CD4-positive, alpha-beta T cell treated with Interferon gamma for 1 hour (primary cell): ENCODE measurements around the gene ADGRG1.

Experiments used
- DNase-seq: peaks from one replicate; pipeline ENCODE4 v3.0.0-alpha.2; 2020

The ADGRG1 gene

GRCh38 chr16:57652695-57653471, 24.5 kb downstream of the ADGRG1 start:
- DNase-seq: no peak

GRCh38 chr16:57653936-57654335, 25.5 kb downstream of the ADGRG1 start:
- no peak for DNase-seq

DNA sequence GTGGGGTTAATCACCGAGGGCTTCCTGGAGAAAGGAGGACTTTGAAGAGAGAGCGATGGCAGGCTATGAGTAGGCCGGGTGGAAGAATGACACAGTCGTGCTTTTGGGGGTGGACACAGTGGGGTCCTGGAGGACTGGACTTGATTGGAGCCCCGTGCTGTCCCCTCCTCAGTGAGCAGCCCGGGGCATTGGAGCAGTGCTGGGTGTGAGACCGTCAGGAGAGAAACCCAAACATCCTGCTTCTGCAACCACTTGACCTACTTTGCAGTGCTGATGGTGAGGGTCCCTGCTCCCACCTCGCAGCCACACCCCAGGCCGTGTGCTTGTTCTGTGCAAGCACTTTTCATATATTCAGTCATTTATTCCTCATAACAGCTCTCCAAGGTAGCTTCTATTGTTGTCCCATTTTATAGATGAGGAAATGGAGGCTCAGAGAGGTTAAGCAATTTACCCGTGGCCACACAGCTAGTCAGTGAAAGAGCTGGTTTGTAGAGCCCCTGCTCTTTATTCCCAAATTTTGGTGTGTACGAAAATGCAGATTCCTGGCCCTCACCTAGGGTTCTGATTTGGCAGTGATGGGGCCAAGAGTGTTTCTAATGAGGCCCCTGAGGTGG, 28.0 kb downstream of the ADGRG1 start:
- DNase-seq: no peak

DNA sequence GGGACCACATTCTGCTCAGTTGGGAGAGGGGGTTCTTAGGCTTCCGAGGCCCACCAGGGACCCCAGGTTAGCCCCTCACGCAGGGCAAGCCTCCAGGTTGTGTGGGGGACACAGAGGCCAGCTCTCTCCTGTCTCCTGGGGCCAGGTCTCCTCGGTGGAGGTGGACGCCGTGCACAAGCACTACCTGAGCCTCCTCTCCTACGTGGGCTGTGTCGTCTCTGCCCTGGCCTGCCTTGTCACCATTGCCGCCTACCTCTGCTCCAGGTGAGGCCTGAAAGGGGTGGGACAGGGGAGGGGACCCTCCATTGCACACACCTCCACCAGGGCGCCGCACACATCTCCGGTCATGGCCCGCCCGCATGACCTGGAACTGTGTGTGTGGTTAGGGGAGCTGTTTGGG, 28.8 kb downstream of the ADGRG1 start:
- DNase-seq: no peak

DNA sequence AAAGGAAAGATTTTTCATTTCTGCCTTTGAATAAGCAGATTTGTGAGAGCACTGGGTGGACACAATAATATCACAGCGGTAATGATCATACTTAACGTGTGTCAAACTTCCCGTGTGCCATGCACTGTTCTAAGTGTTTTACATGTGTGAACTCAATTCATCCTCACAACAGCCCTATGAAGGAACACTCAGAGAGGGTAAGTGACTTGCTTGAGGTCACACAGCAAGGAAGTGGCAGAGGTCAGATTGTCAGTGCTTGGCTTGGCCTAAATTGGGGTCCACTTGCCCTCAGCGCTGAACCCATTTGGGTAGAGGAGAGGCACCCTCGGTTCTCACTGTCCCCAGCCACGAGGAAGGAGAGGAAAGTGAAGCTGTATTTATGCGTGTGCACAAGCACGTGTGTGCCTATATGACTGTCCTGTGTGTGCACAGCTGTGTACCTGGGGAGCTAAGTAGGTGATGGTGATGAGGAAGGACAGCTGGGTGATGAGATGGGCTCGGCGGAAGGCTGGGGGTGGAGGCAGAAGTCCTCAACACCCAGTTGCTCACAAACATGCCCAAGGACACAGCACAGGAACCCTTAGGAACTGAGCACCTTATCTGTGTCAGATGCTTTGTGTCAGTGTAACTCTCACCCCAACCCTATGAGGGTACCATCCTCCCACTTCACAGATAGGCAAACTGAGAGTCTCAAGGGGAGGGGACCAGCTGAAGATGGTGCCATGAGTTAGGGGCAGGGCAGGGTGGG, 29.9 kb downstream of the ADGRG1 start:
- no peak for DNase-seq

GRCh38 chr16:57658878-57659674, 30.6 kb downstream of the ADGRG1 start:
- DNase-seq: no peak

- DNase-seq: no peak
Measured at GRCh38 chr16:57660715-57661463, 32.5 kb downstream of the ADGRG1 start.

DNA sequence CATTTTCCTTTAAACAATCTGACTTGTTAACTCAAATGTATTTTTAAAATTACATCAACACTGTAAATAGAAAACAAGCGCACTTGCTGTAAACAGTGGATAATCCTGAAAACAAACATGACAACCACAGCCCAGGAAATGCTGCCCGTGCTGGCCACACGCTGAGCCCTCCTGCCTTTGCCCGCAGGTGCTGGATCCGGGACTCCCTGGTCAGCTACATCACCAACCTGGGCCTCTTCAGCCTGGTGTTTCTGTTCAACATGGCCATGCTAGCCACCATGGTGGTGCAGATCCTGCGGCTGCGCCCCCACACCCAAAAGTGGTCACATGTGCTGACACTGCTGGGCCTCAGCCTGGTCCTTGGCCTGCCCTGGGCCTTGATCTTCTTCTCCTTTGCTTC, 33.1 kb downstream of the ADGRG1 start:
- DNase-seq: no peak

DNA sequence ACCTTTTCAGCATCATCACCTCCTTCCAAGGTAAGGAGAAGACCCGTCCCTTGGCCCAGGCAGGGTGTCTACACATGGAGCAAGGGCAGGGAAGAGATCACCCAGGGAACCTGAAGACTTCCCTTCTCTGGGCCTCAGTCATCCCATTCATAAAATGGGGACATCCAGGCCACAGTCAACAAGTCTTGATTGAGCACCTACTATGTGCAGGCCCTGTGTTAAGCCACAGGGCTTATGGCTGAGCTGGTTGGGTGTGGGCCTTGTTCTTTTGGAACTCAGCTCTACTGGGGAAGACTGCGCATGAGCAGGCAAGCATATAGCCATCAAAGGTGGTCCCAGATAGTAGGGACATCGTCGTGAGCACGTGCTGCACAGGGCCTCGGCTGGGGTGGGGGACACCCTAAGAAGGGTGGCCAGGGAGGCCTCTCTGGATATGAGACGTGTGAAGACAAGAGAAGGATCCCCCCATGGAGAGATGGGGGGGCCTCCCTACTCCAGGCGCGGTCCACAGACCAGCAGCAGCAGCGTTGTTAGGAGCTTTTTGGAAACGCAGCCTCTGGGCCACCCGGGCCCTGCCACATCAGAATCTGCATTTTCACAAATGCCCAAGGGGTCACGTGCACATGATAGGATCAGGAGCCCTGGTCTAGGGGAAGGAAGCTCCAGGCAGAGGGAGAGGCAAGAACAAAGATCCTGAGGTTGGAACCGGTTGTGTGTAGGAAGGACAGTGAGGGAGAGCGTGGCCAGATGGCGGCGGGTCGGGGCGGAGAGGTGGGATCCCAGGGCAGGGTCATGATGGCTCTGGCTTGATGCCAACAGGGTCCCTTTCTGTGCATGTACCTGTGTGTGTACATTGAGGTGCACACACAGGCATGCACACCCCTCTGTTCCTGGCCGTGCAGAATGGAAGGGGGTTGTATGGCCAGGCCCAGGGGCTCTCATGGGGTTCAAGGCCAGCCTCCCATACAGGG, 33.8 kb downstream of the ADGRG1 start:
- no peak for DNase-seq

DNA sequence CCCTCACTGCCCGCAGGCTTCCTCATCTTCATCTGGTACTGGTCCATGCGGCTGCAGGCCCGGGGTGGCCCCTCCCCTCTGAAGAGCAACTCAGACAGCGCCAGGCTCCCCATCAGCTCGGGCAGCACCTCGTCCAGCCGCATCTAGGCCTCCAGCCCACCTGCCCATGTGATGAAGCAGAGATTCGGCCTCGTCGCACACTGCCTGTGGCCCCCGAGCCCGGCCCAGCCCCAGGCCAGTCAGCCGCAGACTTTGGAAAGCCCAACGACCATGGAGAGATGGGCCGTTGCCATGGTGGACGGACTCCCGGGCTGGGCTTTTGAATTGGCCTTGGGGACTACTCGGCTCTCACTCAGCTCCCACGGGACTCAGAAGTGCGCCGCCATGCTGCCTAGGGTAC, 35.0 kb downstream of the ADGRG1 start:
- no peak for DNase-seq

DNA sequence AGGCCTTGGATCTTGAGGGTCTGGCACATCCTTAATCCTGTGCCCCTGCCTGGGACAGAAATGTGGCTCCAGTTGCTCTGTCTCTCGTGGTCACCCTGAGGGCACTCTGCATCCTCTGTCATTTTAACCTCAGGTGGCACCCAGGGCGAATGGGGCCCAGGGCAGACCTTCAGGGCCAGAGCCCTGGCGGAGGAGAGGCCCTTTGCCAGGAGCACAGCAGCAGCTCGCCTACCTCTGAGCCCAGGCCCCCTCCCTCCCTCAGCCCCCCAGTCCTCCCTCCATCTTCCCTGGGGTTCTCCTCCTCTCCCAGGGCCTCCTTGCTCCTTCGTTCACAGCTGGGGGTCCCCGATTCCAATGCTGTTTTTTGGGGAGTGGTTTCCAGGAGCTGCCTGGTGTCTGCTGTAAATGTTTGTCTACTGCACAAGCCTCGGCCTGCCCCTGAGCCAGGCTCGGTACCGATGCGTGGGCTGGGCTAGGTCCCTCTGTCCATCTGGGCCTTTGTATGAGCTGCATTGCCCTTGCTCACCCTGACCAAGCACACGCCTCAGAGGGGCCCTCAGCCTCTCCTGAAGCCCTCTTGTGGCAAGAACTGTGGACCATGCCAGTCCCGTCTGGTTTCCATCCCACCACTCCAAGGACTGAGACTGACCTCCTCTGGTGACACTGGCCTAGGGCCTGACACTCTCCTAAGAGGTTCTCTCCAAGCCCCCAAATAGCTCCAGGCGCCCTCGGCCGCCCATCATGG, 35.7 kb downstream of the ADGRG1 start:
- no peak for DNase-seq

DNA sequence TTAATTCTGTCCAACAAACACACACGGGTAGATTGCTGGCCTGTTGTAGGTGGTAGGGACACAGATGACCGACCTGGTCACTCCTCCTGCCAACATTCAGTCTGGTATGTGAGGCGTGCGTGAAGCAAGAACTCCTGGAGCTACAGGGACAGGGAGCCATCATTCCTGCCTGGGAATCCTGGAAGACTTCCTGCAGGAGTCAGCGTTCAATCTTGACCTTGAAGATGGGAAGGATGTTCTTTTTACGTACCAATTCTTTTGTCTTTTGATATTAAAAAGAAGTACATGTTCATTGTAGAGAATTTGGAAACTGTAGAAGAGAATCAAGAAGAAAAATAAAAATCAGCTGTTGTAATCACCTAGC, 36.2 kb downstream of the ADGRG1 start:
- DNase-seq: no peak

GRCh38 chr16:57665541-57665940, 37.1 kb downstream of the ADGRG1 start:
- no peak for DNase-seq

DNA sequence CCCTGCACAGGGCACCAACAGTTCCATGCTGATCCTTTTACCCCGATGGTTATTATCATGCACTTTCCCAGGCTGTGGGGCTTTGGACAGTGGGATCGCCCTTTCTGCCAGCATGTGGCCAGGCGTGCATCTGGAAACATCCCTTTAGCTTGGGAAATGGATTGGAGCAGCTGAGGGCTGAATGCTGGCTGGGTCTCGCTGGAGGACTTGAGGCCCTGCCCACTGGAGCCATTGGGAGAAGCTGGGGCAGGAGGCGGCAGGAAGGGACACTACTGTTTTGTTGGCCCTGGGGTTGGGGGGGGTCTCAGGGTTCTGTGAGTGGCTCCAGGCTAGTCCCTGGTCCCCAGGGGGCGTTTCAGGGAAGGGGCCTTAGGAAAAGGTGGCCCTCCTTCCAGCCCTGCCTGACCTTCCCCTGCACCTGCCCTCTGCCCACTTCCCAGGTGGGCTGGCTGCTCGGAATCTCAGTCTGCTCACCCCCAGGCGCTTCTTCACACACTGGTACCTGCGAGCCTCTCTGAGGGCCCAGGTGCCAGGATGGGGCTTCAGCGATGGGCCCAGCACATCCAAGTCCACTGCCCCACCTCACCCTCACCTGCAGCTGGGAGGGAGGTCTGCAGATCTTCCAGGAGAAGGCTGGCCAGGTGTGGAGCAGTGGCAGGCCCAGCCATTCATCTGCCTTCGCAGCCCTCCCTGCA, 38.1 kb downstream of the ADGRG1 start:
- no peak for DNase-seq

- no peak for DNase-seq
Measured at GRCh38 chr16:57667048-57667525, 38.7 kb downstream of the ADGRG1 start.

GRCh38 chr16:57667526-57668262, 39.3 kb downstream of the ADGRG1 start:
- peak; percentile 79 for DNase-seq

- DNase-seq: no peak
Measured at GRCh38 chr16:57668263-57668571, 39.8 kb downstream of the ADGRG1 start, which contains the start of gene ADGRG3. TSS of gene ADGRG3 (plus strand) at chr16:57668306. CDS start at chr16:57668348, 42 bp downstream.

- DNase-seq: no peak
Measured at GRCh38 chr16:57668630-57669475, 40.4 kb downstream of the ADGRG1 start.
